ENCODE measurements around the gene PRKCSH. TPM values are rescaled to one million over a fixed set of nuclear protein-coding genes. Genes with fewer than 3 reads are reported as not detected.
A peak's percentile ranks its signal among the peaks of the same experiment; 100 is the strongest.

Gene PRKCSH
- polyA plus RNA-seq, 1 of the 3 experiments (the other 2 are of a cell fraction) = 502 TPM

- POLR2A ChIA-PET = no interaction called here
- 96% methylated on average over 13 of the region's 22 CpGs for WGBS (ENCODE audit: low lambda C conversion rate)
- no peak overlapping the region for H2AFZ ChIP-seq (ENCODE audit: low read depth)
Measured at GRCh38 chr19:11495885-11496284, 60.5 kb downstream of the PRKCSH start.

More at GRCh38 chr19:11495885-11496284, 60.5 kb downstream of the PRKCSH start:
- H3K27me3 ChIP-seq (ENCODE audit: insufficient read depth) = no peaks in the 10 kb centered on the region
- H3K9me2 ChIP-seq = no peaks in the 10 kb centered on the region
- CTCF ChIA-PET = interaction anchor here (0.6 to 5.0 kb wide), 13 partner anchors 10 to 92 kb away, joined by 3 to 57 read pairs (median 4); partner anchors contain the start of genes ELAVL3 and ZNF653
- peaks cover 0 to 10% of the 10 kb centered on the region in 2 experiments for H3K36me3 ChIP-seq (replicated peaks in 1 of 2; ENCODE audit: control insufficient read depth in 1 of 2, insufficient read depth in 2 of 2, low read length in 1 of 2)
- no peak overlapping the region for H3K27ac ChIP-seq (ENCODE audit: low read depth in 2 of 2, low read length in 1 of 2)
- no peak overlapping the region for H3K4me3 ChIP-seq (ENCODE audit: low read depth in 2 of 2, low read length in 1 of 2)
- H3K4me2 ChIP-seq = no peak overlapping the region
- peaks cover 8% of the 10 kb centered on the region; the same call in 1 of the 2 replicates for H4K20me1 ChIP-seq (ENCODE audit: insufficient read depth)
- H3K9ac ChIP-seq = no peak overlapping the region
- H3K9me3 ChIP-seq = no peaks in the 10 kb centered on the region
- H3F3A ChIP-seq (replicated peaks; ENCODE audit: insufficient read depth) = no peaks in the 10 kb centered on the region
- no peaks in the 10 kb centered on the region for H3K79me2 ChIP-seq (ENCODE audit: insufficient read depth)
- TF ChIP-seq GATA2 (CRISPR knock-in tag; IDR thresholded peaks at IDR 0.05) = no peak
- no peak for TF ChIP-seq RCOR1 (IDR thresholded peaks at IDR 0.05; ENCODE audit: low read length)
- no peak for TF ChIP-seq CTCF (IDR thresholded peaks at IDR 0.05)
- no peak for TF ChIP-seq CHD2 (IDR thresholded peaks at IDR 0.05; ENCODE audit: low read length, partially characterized antibody)
- TF ChIP-seq EZH2phosphoT487 (IDR thresholded peaks at IDR 0.05; ENCODE audit: borderline replicate concordance, low read depth) = no peak
- no peak for TF ChIP-seq JUND (IDR thresholded peaks at IDR 0.05)
- no peak for TF ChIP-seq SMC3 (IDR thresholded peaks at IDR 0.05; ENCODE audit: low read depth, low read length)
- TF ChIP-seq YY1 (IDR thresholded peaks at IDR 0.05; ENCODE audit: low read depth) = no peak
- TF ChIP-seq TCF12 (IDR thresholded peaks at IDR 0.05) = no peak
- TF ChIP-seq NRF1 (IDR thresholded peaks at IDR 0.05; ENCODE audit: low read depth, low read length) = no peak
- no peak for TF ChIP-seq REST (IDR thresholded peaks at IDR 0.05; ENCODE audit: low read depth, low read length)
- TF ChIP-seq TAF1 (IDR thresholded peaks at IDR 0.05; ENCODE audit: borderline replicate concordance, low read depth, low read length) = no peak
- no peak for TF ChIP-seq RXRA (IDR thresholded peaks at IDR 0.05; ENCODE audit: borderline replicate concordance, low read depth)
- no peak for TF ChIP-seq MAX (IDR thresholded peaks at IDR 0.05; ENCODE audit: low read depth)
- no peak for TF ChIP-seq GABPA (IDR thresholded peaks at IDR 0.05; ENCODE audit: low read depth)
- no peak for TF ChIP-seq ZBTB33 (IDR thresholded peaks at IDR 0.05; ENCODE audit: borderline replicate concordance, low read depth)
- TF ChIP-seq TEAD4 (IDR thresholded peaks at IDR 0.05; ENCODE audit: borderline replicate concordance, insufficient read depth) = no peak
- peaks cover 0 to 3% of the 10 kb centered on the region in 2 experiments; a peak in 1 of 4 replicates for H3K4me1 ChIP-seq (ENCODE audit: control insufficient read depth in 1 of 2, insufficient read depth in 2 of 2, low read depth in 1 of 2, low read length in 1 of 2)
- DNase-seq = peak; percentile 12

Data from SK-N-SH (cell line).